CD4-positive, alpha-beta T cell treated with Interferon alpha-2 for 1 hour (primary cell): ENCODE data around the gene JARID2.

Experiments
- DNase-seq, 2 donors: peaks; one replicate each; pipeline ENCODE4 v3.0.0-alpha.2; 2020 to 2022

JARID2 gene

DNA sequence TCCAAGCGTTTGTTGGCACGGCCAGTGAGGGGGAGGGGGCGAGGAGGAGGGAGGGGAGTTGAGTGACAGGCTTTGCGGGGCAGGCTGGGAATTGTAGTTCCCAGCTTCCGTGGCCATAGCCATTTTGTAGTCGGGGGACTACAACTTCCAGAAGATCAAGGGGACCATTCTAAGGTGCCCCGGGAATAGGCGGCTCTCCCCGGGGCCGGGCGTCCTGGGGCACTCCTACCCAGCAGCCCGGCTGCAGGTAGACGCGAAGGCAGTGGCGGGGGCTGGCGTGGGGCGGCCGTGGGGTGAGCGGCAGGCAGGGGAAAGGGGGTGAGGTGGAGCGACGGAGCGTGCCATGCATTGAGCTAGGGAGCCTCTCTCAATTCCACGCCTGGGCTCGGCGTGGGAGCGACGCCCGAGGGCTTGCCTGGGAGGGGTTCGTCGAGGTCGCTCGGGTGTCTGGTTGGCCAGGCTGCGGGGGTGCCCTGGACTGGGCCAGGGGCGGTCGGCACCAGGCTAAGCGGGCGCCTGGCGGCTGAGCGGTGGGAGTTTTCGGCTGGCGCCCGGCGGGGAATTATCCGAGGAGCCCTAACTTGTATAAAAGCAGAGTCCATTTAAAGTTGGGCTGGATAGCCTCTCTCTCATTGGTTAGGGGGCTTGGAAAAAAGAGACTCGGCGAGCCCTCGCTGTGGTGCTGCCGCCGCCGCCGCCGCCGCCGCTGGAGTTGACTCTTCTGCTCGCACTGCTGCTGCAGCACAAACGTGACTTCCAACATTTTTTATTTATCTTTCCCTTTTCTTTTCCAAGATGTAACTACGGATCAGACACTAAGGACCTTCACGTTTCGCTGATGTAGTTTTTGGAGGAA, at the start of gene JARID2:
Gene JARID2, plus strand, starts transcription at position 709 of the 856 bp plus-strand sequence. CDS start 471 bp downstream, outside the sequence.
- peak; percentile 95 to 96 for DNase-seq

DNA sequence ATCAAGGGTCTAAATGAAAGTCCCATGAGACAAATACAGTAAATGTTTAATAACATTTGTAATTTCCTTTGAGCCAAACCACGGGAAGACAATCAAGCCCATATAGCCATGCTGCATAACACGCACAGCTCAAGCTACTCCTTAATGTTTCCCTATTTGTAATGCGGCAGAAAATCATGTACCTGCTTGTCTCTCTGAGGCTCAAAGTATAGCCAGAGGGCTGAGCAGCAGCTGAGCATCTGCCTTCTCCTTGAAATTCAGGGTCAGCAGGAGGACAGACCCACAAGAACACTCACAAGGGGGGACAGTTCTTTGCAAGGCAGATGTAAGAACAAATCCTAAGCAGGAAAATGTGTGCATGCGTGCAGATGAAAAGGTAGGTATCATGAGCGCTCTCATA, 45.8 kb upstream of the JARID2 start:
- no peak for DNase-seq

DNA sequence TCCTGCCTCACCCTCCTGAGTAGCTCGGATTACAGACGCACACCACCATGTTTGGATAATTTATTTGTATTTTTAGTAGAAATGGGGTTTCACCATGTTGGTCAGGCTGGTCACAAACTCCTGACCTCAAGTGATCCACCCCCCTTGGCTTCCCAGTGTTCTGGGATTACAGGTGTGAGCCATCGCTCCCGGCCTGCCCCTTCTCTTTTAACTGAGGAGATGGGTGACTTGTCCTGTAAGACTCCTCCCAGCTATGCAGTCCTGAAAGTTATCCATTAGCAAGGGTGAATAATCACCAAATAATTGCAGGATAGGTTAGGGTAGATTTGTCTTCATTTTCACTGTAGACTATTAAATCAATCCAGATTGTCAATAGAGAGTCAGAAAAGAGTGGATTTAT, 40.5 kb upstream of the JARID2 start:
- no peak for DNase-seq

DNA sequence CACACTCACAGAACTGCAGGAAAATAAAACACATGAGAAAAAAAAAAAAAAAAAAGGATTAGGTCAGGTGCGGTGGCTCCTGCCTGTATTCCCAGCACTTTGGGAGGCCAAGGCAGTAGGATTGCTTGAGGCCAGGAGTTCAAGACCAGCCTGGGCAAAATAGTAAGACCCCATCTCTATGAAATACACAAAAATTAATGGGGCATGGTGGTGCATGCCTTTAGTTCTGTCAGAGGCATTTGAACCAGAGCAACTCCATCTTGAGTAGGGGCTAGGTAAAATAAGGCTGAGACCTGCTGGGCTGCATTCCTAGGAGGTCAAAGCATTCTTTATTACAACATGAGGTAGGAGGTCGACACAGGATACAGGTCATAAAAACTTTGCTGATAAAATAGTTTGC, 39.0 kb upstream of the JARID2 start:
- DNase-seq, result no peak

DNA sequence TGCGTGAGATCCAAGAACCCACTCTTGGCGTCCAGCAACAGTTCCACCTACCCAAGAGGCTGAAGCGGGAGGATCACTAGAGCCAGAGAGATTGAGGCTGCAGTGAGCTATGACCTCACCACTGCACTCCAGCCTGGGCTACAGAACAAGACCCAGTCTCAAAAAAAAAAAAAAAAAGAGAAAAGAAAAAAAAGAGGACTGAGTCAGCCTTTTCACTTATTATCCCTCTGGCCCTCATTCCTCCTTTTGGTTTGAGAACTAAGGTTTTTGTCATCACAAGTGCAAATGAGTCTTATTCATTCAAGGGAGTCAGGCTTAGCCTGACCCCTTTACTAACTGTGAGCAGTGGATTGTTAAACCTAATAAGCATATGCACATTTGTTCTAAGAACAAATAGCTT, 37.9 kb upstream of the JARID2 start:
- no peak for DNase-seq

DNA sequence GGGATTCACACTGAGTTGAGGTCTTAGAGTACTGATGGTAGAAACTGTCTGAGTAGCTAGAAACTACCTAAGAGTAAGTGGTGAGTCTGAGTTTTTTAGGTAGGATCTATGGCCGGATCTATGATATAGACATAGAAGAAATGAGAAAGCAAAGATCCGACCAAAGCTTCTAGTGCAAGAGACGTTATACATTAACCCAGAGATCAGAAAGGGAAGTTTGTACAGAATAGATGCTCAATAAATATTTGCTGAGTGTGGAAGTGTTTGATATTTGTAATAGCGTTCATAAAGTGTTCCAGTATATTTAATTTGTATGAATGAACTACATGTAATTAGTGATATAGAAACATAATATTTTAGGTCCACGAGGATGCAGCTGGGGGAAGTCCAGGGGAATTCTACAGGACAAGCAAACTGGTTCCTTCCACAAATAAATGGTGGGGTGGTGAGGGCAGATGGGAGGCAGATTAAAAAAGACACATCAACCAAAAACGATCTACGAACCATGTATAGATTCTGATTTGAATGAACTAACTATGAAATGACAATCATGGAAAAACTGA, 31.9 kb upstream of the JARID2 start:
- no peak for DNase-seq

DNA sequence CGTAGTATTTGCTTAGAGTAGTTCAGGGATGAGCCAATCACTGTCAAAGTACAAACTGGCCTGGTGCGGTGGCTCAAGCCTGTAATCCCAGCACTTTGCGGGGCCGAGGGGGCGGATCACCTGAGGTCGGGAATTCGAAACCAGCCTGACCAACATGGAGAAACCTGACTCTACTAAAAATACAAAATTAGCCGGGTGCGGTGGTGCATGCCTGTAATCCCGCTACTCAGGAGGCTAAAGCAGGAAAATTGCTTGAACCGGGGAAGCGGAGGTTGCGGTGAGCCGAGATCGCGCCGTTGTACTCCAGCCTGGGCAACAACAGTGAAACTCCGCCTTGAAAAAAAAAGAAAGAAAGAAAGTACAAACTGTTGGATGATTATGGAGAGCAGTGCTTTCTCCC, 27.5 kb upstream of the JARID2 start:
- no peak for DNase-seq

DNA sequence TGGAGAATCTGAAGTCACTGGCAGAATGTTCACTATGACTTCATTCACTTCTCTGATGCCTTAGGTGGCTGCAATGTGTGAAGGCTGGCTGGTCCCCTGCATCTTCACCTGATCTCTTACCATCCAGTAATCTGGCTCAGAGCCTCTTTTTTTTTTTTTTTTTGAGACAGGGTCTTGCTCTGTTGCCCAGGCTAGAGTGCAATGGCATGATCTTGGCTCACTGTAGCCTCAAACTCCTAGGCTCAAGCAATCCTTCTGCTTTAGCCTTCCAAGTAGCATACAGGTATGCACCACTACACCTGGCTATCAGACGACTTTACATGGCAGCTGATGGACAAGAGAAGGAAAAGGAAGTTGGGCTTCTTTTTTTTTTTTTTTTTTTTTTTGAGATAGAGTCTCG, 25.8 kb upstream of the JARID2 start:
- DNase-seq, result no peak

DNA sequence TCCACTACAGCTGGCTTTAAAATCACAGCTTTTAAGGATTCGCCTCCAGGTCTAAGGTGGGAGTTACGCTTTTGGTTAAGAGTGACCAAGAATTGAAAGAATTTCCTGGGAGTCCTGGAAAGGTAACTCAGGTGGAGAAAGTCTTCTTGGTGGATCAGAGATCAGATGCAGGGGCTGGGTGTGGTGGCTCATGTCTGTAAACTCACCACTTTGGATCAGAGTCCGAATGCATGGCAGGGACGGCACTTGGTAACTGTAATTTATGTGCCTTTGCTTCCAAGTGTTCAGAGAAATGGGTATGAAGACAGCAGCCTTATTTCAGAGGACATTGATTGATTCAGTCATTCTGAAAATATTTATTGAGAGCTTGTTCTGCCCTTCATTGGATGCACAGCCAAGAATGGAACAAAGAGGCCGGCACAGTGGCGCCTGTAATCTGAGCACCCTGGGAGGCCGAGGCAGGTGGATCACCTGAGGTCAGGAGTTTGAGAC, 18.0 kb upstream of the JARID2 start:
- DNase-seq, result no peak

DNA sequence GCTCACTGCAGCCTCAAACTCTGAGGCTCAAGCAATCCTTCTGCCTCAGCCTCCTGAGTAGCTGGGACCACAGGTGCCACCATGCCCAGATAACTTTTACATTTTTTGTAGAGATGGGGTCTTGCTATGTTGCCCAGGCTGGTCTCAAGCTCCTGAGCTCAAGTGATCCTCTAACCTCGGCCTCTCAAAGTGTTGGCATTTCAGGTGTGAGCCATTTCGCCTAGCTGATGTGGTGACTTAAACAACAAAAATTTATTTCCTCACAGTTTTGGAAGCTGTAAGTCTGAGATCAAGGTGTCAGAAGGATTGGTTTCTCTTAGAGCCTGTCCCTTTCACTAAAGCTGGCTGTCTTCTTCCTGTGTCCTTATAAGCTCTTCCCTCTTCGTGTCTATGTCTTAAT, 15.0 kb upstream of the JARID2 start:
- DNase-seq, result no peak

DNA sequence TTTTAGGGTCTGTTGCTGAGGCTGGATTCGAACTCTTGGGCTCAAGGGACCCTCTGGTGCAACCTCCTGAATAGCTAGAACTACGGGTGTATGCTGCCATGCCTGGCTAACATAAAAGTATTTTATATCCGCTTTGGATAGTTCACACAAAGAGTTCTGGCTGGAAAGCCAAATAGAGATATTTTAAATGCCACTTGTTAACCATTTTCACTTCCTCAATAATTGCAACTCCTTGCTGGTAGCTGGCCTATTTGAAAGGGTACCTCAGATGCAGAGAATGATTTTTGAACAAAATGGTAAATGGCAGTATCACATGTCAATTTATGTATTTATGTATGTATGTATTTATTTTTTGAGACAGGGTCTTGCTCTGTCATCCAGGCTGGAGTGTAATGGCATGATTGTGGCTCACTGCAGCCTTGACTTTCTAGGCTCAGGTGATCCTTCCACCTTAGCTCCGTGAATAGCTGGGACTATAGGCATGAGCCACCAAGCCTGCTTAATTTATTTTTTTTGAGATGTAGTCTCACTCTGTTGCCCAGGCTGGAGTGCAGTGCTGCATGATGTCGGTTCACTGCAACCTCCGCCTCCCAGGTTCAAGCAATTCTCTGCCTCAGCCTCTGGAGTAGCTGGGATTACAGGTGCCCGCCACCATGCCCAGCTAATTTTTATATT, 12.9 kb upstream of the JARID2 start:
- no peak for DNase-seq

DNA sequence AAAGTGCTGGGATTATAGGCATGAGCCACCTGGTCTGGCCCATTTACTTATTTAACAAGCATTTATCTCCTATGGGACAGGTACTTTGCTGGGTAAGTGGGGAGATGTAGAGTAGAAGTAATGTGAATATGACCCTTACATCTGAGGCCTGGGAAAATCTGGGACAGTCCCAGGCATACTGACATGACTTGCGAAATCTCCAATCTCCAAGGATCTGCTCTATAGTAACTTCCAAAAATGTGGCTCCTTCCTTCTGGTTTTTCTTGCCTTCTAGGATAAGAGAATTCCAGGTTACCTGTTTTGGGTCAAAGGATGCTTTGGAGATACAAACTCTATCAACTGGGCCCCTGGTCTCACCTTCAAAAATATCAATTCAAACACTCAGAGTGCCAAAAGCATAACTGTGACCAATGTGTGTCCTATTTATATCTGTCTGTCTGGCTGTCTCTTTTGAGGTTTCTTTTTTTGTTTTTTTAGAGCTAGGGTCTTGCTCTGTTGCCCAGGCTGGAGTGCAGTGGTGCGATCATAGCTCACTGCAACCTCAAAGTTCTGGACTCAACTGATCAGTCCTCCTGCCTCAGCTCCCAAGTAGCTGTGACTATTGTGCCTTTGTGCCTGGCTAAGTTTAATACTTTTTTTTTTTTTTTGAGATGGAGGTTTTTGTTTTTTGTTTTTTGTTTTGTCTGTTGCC, 11.7 kb upstream of the JARID2 start:
- DNase-seq, result no peak

DNA sequence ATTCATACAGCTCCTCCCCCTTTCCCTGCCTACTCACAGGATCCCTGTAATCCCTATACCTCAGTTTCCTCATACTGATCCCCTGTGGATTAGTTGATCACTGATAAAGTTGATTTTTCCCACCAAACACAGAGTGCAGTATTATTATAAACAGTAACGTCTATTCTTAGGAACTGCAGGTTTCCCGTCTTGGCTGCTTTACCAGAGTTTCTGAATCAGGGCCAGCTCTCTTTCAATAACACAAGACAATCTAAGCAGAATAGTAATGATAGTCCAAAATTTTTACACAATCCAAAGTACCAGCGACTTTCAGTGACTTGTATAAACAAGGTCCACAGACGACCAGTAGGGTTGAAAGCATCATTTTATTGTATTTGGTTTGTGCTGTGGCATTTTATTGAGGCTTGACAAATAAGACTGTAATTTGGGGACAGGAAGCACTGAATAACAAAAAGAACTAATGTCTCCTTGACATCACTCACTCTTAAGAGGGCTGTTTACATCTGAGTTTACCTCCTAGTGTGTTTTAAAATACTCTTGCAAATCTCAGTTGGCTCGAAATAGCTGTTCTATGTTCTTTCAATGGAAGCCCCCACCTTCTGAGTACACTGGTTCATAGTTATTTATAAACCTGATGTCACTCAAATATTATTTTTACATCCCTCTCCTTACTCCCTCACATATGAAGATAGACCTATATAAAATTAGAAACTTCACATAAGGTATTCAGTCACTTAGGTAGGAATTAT, 6.1 kb upstream of the JARID2 start:
- DNase-seq, result no peak

DNA sequence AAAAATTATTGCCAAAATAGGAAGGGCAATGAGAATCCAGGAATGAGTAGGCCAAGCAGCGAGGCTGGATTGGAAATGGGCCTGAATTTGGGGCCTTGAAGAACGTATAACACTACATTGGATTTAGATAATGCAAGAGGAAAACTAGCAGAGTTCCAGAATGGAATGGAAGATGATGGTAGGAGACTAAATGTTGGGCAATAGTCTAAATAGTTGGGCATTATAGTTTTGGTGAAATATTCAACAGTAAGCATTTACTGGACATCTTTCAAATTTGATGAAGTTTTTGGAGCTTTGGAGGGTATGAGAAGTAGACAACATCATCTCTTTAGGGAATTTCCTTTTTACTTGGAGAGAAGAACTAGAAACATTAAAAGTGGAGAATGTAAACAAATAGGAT, 3.4 kb upstream of the JARID2 start:
- DNase-seq, result no peak

DNA sequence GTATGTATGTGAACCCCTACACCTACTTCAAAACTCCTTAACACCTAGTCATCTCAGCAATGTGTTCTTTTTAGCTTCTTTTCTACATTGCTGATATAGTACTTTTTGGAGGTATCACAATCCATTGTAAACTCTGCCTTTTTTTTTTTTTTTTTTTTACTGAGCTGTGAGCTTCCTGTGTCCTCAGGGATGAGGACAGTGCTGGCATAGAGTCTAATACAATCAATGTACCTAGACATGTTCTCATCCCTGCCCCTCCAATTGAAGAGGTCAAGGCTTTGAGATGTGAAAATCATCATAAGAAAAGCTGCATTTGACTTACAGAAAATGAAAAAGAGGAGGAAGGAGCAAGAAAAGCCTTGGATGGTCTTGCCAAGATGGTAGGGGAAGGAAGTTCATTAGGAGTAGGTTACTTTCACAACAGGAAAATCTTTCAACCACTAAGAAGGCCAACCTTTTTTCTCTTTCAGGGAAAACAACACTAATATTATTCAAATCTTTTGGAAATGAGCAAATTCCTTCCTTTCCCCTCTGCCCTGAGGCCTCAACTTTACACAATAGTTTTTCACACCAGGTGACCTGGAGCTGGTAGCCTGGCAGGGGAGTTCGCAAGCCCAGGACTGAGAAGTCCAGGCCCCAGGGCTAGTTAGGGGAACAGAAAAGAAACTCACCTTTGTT, 2.8 kb upstream of the JARID2 start:
- no peak for DNase-seq

DNA sequence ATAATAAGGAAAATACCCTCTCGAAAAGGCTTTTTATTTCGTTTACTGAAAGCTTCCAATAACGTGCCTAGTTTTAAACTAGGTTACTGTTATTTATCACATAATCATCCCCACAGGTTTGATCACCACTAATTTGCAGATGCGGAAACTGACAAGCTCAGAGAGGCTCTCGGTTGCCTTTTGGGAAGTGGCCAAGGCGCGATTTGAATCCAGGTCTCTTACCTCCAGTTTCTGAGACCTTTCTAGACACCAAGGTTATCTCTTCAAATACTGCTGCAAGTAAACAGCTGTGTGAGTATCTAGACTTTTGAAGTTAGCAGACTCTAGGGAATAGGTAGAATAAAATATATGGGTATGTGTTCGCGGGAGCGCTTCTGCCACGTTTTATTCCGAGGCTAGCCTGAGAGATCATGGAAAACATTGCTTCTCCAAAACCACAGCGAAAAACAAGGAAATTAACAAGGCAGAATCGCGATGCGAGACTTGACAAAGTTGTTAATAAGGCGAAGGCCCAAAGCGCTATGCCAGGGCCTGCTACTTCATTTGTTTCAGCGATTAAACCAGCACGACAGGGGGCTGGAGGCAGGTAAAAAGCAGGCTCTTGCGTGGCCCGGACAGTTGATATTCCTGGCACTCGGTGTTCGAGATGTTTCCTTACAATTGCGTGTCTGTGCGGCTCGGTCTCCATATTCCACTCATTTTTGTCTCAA, 1.8 kb upstream of the JARID2 start:
- no peak for DNase-seq

DNA sequence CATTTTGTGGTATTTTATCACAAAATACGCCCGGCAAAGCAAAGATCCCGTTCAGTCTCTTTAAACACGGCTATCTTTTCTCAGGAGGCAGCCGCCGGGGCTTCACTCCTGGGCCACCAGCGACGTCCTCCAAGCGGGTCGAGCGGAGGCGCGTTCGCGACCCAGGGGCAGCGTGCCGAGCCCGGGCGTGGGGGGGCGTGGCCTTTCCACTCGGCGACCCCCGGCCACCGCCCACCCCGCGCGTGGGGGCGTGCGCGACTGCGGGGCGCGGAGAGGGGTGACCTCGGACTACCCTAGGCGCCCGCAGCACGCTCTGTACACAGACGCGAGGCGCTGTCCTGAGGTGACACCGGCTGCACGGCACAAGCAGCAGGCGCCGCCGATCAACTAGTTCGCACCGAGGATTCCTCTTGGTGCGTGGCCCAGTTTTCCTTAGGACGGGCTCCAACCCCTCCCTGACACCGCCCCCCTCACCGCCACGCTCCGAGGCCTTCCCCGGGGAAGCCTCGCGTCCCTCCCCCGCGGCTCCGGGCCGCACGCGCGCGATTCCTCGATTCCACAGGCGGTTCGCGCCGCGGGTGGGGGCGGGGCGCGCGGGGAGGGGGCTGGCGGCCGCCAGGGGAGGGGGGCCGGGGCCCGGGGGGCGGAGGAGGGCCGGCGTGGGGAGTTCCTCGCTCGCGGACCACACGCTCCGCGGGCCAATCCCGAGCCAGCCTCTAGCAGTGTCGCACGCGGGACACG, 1.1 kb upstream of the JARID2 start:
- DNase-seq, result peak in 1 of 2 donors; percentile 63

DNA sequence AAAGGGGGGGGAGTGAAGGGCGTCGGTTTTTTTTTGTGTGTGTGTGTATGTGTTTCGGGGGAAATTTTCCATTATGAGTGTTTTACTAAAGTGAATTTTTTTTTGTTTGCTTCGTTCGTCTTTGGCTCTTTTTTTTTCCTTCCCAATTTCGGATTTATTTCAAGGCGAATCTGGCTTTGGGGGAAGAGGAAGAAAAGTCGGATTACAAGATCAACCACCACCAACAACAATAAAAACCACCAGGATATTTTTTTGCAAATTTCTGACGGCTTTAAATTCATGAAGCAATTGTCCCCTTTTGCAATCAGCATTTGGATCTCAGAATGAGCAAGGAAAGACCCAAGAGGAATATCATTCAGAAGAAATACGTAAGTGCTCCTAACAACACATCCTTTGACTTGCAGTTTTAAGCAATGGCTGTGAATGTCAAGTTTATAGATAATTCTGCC, 372 bp downstream of the JARID2 start:
- no peak for DNase-seq

DNA sequence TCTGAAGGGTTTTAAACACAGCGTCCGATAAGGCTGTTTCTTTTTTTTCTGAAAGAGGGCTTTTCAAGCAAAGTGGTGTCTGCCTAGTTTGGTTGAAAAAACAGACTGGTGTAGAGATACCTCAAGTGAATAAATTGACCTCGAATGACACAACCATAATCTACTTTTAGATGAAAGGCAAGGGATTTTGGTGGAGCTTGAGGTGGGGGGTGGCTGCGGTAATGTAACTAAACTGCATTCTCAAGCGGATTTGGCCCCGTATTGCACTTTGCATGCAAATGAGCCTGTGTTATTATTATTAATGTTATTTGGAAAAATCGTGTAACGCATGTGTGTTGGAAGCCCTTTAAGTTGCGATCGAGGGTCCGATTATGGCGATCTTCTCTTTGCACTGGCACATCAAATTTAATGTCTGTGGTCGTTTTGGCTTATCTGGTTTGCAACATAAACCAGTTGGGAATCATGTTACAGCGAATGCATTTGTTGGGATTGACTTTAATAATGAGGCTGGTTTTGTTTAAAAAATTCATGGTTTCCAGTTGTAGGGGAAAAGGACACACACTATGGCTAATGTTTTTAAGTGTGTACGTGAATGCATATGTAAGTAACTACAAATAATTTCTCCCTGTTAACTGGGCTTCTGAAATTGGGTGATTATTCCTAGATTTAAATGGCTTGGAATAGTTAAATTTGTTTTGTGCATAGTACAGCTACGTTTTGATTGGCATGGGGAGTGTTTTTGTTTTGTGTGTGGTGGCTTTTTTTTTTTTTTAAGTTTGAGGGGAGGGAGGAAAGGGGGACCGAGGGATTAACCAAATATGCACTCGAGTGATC, 1.0 kb downstream of the JARID2 start:
- DNase-seq, result peak in 1 of 2 donors; percentile 47
